Stimulated activated CD8-positive, alpha-beta memory T cell treated with anti-CD3 and anti-CD28 coated beads, Interleukin-2, amount 100 ng/mL, for 48 hours (primary cell): ENCODE measurements around the gene FAU.
A peak's percentile ranks its signal among the peaks of the same experiment; 100 is the strongest.
"Not testable (repeated sequence)": the region's sequence is repeated elsewhere in the genome, so short reads cannot be mapped to it uniquely, and the experiment has no call there.

Source experiments
- DNase-seq, 2 donors: peaks; one replicate each; pipeline ENCODE4 v3.0.0-alpha.2; 2020; ENCODE audit warnings: low read depth in 2 of 2

FAU gene

DNA sequence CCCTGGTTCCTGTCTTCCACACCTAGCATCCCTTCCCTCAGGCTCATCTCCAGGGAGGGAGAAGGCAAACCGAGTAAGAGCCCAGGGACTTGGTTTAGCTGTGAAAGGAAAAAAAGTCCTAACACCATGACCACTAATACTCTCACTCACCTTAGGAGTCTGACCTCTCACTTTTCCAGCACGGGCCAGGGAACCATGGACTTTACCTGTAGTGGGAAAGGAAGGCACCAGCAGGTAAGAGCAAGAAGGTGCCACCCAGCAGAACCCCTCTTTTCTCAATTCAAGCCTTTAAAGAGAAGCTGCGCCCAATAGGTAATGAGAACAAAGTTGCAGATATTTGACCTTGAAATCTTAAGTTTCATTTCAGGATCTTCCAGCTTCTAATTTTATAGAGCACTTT lies 1.1 kb downstream of the FAU start:
- DNase-seq, result no peak

DNA sequence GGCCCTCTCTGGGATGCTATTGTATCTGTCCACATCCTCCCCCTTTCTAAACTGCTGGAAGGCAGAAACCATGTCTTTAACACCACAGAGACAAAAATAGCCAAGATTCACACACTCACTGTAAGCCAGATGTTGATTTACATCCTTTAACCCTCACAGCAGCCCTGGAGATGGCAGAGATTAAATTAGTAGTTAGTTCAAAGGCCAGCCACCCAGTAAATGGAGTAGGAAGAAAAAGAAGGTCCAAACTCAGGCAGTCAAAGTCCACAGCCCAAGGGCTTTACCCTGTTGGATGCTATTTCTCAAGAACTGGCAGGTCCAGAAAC lies 2.3 kb downstream of the FAU start:
- DNase-seq, result no peak

DNA sequence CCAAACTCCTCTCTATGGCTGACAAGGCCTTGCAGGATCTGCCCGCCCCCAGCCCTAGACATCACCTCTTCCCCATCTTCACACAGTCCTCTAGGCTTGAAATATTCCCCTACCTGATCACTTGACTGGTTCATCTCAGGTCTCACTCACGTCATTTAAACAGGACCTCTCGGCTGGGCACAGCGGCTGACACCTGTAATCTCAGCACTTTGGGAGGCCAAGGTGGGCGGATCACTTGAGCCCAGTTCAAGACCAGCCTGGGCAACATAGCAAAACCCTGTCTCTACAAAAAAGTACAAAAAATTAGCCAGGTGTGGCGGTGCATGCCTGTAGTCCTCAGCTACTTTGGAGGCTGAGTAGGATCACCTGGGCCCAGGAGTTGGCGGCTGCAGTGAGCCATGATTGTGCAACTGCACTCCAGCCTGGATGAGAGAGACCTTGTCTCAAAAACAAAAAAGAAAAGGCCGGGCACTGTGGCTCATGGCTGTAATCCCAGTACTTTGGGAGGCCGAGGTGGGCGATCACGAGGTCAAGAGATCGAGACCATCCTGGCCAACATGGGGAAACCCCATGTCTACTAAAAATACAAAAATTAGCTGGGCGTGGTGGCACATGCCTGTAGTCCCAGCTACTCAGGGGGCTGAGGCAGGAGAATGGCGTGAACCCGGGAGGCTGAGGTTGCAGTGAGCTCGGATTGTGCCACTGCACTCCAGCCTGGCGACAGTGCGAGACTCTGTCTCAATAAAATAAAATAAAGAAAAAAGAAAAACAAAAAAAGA lies 2.9 kb downstream of the FAU start:
- not testable (repeated sequence) for DNase-seq

DNA sequence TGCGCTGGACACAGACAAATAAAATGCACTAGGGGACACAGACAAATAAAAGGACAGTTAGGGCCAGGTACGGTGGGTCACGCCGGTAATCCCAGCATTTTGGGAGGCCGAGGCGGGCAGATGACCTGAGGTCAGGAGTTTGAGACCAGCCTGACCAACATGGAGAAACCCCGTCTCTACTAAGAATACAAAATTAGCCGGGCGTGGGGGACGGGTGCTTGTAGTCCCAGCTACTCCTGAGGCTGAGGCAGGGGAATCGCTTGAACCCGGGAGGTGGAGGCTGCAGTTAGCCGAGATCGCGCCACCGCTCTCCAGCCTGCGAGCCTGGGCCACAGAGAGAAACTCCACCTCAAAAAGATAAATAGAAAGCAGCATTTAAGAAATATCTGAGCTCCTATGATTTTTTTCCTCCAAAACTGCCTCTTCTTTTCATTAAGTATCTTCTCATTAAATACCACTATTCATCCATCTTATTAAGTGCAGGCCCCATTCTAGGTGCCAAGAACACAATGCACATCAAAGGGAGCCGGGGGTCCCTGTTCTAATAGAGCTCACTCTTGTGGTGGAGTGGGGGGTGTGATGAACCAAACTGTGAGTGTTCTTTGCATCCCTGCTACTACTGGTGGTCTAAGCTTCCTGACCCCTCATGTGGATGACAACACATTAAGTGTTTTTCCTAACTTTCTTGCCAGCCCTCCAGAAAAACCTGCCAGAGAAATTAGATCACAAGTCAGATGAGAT lies 3.7 kb downstream of the FAU start:
- DNase-seq, result no peak

DNA sequence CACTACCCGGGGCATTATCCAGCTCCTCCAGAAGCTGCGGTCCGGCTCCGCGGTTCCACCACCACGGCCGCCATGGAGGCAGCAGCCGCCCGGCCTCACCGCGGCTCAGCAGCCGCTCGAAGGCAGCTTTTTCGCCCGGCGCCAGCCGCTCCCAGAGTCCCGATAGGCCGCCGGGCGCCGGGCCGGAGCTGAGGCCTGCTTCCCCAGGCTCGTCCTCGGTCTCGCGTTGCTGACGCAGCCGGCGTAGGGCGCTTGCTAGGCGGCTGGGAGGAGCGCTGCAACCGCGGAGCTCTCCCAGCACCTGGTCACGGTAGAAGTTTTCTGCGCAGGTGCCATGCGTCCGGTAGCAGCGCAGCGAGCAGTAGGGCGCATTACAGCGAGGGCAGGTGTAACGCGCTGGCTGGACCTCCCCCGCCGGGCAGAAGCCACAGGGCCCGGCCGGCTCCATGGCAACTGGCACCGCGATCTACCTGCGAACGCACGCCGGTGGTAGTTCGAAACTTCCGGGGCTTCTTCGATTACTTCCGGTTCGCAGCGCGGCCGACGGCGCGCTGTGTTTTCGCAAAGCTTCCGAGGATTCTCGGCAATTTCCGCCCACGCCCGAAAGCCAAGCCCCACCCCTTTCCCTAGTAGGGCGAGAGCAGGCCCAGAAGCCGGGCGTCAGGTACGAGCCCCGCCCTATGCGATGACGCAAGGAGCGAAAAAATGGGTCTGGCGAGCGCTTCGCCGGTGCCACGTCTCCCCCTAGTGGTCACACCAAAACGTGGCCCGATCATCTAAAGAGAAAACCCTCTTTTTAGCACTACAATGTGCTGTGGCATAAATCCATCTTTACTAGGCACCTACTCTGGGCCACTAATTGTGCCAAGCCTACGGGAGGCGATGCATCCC lies 4.5 kb downstream of the FAU start, which contains the start of gene ZNHIT2:
Gene ZNHIT2, minus strand, starts transcription at position 496 of the 891 bp plus-strand sequence. Its CDS starts 48 bp downstream, at position 448.
- peak; percentile 100 for DNase-seq

DNA sequence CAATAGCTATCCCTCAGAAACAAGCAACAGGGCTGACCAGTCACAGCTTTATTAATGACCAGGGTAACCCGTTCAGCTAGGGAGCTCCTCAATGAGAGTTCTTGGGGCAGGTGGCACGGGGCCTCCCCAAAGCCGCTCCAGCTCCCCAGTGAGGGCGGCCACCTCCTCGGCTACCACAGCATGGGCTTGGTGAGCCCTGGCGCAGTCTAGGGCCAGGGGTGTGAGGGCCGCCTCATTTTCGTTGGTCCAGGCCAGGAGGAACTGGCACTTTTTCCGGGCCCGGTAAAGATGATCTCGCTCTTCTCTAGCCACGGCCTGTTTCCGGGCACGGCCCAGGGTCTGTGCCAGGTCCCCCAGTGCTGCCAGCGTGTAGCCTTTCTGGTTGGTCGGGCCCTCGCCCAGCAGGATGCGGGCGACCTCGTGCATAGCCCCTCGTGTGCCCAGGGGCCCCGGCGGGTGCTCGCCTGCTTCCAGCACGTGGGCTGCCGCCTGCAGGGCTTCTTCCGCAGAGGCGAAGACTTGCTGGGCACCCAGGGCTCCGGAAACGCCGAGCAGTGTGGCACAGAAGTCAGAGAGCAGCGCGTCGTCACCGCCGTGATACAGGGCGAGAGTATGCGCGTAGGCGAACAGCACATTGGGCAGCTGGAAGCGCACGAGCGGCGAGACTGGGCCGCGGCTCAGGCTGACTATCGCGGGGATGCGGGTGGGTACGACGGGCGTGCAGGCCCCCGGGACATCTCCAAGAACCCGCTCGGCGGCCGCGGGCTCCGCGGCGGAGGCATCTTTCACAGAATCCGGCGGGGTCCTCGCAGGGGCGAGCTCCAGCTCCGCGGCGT lies 5.3 kb downstream of the FAU start:
- peak in 1 of 2 donors; percentile 49 for DNase-seq

DNA sequence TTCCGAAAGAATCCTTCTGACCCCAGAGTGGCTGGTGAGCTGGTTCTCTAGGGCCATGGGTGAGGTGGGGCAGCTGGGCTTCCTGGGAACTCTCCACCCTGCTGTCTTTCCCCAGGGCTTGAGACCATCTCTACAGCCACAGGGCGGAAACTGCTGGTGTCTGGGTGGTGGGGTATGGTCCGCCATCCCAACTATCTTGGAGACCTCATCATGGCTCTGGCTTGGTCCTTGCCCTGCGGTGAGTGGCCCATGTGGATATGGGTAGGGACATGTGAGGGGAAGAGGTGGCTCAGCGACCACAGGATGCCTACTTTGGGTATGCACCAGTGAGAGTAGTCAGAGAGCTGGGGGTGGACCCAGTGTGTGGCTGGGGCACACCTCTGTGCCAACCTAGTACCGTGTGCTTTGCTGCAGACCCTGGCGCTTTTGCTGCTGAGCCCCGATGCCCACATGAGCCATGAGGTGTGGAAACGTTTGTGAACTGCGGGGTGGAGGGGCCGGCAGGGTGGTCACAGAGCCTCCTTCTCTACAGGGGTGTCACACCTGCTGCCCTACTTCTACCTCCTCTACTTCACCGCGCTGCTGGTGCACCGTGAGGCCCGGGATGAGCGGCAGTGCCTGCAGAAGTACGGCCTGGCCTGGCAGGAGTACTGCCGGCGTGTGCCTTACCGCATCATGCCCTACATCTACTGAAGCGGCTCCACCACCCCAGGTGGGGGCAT lies 6.4 kb downstream of the FAU start:
- no peak for DNase-seq

DNA sequence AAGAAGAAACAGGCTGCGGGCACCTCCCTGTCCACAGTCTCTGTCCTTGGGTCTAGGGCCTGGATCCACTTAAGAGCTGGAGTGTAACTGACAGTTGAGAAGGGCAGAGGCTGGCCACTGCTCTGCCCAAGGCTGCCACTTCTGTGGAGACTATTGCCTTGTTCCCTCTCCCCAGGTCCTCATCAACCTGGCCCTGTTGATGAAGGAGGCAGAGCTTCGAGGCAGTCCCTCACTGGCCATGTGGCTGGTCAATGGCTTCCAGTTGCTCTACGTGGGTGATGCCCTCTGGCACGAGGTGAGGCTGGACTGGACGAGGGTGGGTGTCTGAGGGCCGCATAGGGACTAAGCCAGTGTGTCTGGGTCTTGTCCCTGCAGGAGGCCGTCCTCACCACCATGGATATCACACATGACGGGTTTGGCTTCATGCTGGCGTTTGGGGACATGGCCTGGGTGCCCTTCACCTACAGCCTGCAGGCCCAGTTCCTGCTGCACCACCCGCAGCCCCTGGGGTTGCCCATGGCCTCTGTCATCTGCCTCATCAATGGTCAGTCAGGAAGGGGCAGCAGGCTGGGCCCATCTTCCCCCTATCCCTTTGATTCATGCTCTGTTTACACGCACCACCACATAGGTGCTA lies 7.3 kb downstream of the FAU start:
- no peak for DNase-seq

DNA sequence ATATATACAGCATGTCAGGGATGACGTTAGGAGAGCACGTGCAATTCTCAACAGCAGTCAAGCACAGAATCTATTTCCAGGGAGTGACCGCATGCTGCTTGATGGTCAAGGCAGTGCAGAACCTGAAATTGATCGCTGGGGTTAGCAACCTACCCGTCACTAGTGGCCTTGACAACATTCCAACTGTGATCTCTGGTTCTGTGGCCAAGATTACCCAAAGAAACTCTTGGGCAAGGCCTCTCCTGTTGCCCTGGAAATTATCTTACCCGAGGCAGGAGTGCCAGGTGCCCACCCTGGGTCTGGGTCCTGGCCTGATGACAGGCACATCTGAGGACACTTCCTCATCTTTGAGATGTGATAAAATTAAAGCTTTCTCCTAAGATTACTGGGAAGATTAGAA lies 8.1 kb downstream of the FAU start:
- DNase-seq, result no peak

DNA sequence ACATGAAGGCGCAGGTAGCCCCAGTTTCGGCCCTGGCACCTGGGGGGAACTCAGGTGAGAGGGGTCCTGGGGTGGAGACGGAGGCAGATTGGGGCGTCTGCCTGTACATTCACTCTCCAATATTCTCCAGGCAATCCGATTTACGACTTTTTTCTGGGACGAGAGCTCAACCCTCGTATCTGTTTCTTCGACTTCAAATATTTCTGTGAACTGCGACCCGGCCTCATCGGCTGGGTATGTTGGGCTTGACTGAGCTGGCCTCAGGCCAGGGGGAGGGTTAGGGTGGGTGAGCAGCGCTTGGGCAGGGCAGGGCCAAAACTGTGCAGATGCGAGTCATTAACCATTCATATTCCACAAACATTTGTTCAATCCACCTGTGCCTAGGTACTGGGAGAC lies 8.6 kb downstream of the FAU start:
- DNase-seq, result no peak

DNA sequence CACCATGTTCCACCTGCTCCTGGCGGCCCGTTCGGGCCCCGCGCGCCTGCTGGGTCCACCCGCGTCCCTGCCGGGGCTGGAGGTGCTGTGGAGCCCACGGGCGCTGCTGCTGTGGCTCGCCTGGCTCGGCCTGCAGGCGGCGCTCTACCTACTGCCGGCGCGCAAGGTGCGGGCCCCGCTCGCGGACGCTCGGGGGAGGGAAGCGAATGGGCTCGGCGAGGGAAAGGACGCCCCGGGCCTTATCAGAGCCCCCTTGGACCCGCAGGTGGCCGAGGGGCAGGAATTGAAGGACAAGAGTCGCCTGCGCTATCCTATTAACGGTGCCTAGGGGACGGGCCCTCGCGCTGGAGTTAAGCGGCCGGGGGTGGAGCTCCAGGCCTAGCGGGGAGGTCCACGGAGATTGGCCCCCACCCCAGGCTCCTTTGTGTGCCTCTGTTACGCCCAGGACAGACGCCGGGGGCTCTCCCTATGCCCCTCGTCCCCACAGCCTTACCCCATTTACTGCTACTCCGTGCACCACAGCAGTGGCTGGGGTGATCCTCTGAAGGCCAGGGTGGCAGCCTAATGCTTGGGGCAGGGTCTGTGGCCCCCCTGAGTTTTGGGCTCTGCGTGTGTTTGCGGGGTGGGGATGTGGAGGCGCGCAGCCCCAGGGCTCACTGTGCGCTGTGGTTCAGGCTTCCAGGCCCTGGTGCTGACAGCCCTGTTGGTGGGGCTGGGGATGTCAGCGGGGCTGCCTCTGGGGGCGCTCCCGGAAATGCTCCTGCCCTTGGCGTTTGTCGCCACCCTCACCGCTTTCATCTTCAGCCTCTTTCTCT lies 9.2 kb downstream of the FAU start:
- DNase-seq, result peak in 1 of 2 donors; percentile 60

DNA sequence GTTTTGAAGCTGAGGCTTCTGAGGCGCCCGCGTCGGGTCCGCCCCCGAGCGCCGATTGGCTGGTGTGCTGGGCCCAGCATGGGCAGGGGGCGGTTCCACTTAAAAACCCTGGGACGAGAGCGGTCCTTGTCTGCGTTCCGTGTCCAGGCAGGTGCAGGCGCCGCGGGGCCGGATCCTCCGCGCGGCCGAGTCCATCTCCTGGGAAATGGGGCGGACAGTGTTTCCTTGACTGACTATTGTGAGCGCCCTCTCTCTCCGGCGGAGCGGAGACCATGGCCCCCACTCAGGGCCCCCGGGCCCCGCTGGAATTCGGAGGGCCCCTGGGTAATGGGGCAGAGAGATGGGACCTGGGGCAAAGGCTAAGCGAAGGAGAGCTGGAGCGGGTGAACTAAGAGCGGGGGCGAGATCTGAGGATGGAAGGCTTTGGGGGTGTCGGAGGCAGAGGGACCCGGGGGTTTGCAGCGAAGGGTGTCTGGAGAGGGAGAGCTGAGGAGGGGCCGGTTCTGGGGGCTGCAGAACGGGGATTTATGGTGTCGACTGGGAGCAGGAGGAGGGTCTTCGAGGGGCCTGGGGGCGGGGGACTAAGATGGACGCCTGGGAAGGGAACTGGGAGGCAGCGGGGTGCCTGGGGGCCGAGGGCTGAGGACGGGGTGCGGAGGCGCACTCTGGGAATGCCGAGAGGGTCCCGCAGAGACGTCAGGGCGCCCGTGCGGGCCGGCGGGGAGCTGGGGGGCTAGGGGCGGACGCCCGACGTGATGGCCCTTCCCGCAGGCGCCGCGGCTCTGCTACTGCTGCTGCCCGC lies 10.0 kb downstream of the FAU start, which contains the start of gene TM7SF2:
Gene TM7SF2, plus strand, starts transcription at position 129 of the 802 bp plus-strand sequence. Its CDS starts 144 bp downstream, at position 273.
- DNase-seq, result peak; percentile 94

DNA sequence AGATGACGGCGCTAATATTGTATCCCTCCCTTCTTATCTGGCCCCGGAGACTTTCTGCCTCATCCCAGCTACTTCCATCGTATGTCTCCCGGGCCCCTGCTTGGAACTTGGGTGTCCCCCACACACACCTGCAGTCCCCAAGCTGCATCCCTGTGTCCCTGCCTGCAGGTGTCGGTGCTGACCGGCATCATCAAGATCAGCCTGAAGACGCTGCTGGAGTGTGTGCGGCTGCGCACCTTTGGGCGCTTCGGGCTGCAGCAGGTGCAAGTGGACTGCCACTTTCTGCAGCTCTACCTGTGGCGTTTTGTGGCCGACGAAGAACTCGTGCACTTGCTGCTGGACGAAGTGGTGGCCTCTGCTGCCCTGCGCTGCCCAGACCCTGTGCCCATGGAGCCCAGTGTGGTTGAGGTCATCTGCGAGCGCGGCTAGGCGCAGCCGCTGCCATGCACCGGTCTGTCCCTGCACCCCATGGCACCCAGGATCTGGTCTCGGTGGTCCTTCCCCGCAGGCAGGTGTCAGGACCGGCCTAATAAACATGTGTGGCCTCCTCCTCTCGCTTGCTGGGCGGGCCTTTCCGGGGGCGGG lies 10.7 kb downstream of the FAU start:
- no peak for DNase-seq

DNA sequence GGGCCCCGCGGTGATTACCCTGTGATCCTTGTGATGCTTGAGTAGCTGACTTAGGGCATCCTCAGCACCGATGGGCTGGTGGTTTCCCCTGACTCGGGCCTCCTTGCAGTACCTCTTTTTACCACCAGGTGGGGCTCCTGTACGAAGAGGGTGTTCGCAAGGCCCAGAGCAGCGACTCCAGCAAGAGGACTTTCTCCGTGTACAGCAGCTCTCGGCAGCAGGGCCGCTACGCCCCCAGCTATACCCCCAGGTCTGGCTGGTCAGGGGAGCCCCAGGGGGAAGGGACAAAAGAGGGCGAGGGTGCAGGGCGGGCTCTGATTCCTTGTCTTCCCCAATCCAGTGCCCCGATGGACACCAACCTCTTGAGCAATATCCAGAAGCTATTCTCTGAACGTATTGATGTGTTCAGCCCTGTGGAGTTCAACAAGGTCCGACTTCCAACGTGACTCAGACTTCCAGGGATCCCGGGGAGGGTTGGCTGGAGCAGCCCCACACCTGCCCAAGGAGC lies 11.5 kb downstream of the FAU start:
- peak; percentile 88 to 95 for DNase-seq

DNA sequence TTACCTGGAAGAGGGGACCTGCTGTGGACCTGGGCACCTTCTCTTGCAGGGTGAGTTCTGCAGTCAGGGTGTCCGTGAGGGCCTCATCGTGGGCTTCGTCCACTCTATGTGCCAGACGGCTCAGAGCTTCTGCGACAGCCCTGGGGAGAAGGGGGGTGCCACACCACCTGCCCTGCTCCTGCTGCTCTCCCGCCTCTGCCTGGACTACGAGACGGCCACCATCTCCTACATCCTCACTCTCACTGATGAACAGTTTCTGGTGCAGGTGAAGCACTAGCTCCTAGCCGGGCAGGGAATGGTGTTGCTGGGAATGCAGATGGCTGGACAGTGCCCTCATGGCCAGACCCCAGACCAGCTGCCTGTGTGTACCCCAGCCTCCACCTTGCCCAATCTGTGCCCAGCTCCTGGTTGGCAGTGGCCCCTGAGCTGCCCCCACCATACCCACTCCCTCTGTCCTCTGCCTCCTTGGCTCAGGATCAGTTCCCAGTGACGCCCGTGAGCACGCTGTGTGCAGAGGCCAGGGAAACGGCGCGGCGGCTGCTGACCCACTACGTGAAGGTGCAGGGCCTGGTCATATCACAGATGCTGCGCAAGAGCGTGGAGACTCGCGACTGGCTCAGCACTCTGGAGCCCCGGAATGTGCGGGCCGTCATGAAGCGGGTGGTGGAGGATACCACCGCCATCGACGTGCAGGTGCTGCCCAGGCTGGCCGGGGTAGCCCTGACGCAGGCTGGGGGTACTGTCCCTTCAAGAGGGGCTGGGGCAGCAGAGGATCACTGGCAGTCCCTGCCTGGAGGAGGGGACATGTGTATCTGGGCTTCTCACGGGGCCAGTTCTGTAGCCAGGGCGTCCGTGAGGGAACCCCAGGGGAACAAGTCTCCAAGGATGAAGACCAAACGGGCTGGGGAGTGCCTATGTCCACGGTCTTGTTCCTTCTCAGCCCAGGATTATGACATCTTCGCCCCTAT lies 12.4 kb downstream of the FAU start:
- no peak for DNase-seq

DNA sequence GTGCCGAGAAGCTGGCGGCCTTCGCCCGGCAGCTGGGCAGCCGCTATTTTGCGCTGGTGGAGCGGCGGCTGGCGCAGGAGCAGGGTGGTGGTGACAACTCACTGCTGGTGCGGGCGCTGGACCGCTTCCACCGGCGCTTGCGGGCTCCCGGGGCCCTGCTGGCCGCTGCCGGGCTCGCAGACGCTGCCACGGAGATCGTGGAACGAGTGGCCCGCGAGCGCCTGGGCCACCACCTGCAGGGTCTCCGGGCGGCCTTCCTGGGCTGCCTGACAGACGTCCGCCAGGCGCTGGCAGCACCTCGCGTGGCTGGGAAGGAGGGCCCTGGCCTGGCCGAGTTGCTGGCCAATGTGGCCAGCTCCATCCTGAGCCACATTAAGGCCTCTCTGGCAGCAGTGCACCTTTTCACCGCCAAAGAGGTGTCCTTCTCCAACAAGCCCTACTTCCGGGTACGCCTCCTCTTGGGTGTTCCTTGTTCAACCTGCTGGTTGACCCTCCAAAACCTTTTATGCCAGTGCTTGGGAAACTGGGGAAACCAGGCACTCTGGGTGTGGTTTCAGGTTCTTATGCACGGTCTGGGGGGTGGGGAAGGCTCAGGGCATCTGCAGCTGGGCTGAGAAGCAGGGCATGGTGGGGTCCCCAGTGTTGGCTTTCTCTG lies 13.3 kb downstream of the FAU start:
- DNase-seq, result no peak
